ENCODE data around the gene FUNDC1.

Gene FUNDC1

GRCh38 chrX:44474410-44474809 lies 68.2 kb downstream of the FUNDC1 start:
- Histone ChIP-seq H3K27me3 (replicated peaks) (no peaks in the 10 kb centered on the region), H3K27ac (no peak overlapping the region), H3K36me3 (replicated peaks) (no peaks in the 10 kb centered on the region), H3K4me3 (ENCODE audit: low read depth, low read length) (no peak overlapping the region)
- in situ Hi-C loops (cut with HindIII; ENCODE audit: low pct_ligation_motif_present, low sequenced_read_pairs): no loop called here
- no peak for TF ChIP-seq CTCF (IDR thresholded peaks at IDR 0.05; ENCODE audit: low read depth, low read length, missing control alignments)
- DNase-seq: no peak

Measured in brain microvascular endothelial cell (primary cell).